HepG2 (cell line): ENCODE results near the gene PRR14. TPM values are rescaled to one million over a fixed set of nuclear protein-coding genes. Genes with fewer than 3 reads are reported as not detected.
A peak's percentile ranks its signal among the peaks of the same experiment; 100 is the strongest.

Source experiments
- HHEX ChIP-seq: IDR thresholded peaks from 2 replicates; pipeline ENCODE4 v1.6.1; 2016; ENCODE audit warnings: control low read depth
- HNRNPK ChIP-seq: fragments of 200-400 bp; formaldehyde crosslinking; IDR thresholded peaks from 2 replicates; pipeline ENCODE4 v1.6.1; 2018; ENCODE audit warnings: low read length, low read depth, moderate library complexity, mild to moderate bottlenecking; ENCODE audit not compliant: poor library complexity, severe bottlenecking
- KDM4B ChIP-seq: sonication (generic); formaldehyde crosslinking; IDR thresholded peaks from 2 replicates; pipeline ENCODE4 v1.4.0; 2020; ENCODE audit warnings: missing genetic modification reagents
- KMT2B ChIP-seq: IDR thresholded peaks from 2 replicates; pipeline ENCODE4 v1.6.1; 2016; ENCODE audit warnings: missing genetic modification reagents, missing compliant biosample characterization
- MXI1 ChIP-seq: IDR thresholded peaks from 3 replicates; pipeline ENCODE4 v1.6.1; 2012; ENCODE audit warnings: low read depth, low read length, inconsistent platforms, borderline replicate concordance
- REPIN1 ChIP-seq: sonication (generic); formaldehyde crosslinking; IDR thresholded peaks from 2 replicates; pipeline ENCODE4 v1.8.0; 2022; ENCODE audit warnings: missing genetic modification reagents, low read depth, mild to moderate bottlenecking, borderline replicate concordance
- TBX2 ChIP-seq: sonication (generic); formaldehyde crosslinking; IDR thresholded peaks from 2 replicates; pipeline ENCODE4 v1.5.0; 2020; ENCODE audit warnings: missing genetic modification reagents, mild to moderate bottlenecking, borderline replicate concordance
- XRCC5 ChIP-seq: fragments of 200-400 bp; formaldehyde crosslinking; optimal IDR thresholded peaks from 2 replicates; pipeline ENCODE3; 2017; ENCODE audit warnings: mild to moderate bottlenecking, low read length
- YEATS4 ChIP-seq: sonication (generic); formaldehyde crosslinking; IDR thresholded peaks from 2 replicates; pipeline ENCODE4 v1.4.0; 2020; ENCODE audit warnings: missing genetic modification reagents, borderline replicate concordance
- ZBTB10 ChIP-seq: sonication (generic); formaldehyde crosslinking; IDR thresholded peaks from 2 replicates; pipeline ENCODE4 v1.4.0; 2020; ENCODE audit warnings: missing genetic modification reagents, borderline replicate concordance
- ZC3H13 ChIP-seq: sonication (generic); formaldehyde crosslinking; IDR thresholded peaks from 2 replicates; pipeline ENCODE4 v1.8.1; 2023; ENCODE audit warnings: mild to moderate bottlenecking, missing genetic modification reagents, moderate library complexity
- ZNF484 ChIP-seq: sonication (generic); formaldehyde crosslinking; IDR thresholded peaks from 2 replicates; pipeline ENCODE4 v1.5.1; 2020; ENCODE audit warnings: mild to moderate bottlenecking, low read depth, missing genetic modification reagents, borderline replicate concordance
- ZNF652 ChIP-seq: IDR thresholded peaks from 2 replicates; pipeline ENCODE4 v1.6.1; 2016; ENCODE audit warnings: low read depth, borderline replicate concordance
- polyA plus RNA-seq, 8 experiments: library from polyadenylated mRNA; depleted of rRNA in 3 of 8; stranded (reverse) in 7 of 8; unstranded in 1 of 8; fragments of >200 nt; fragmentation: Illumina TruSeq in 4 of 8; extraction: Trizol in 4 of 8; gene quantifications; 2 replicates each; pipeline versions ENCODE4 v1.2.1 to v1.2.3, GENCODE V29; 2011 to 2016; ENCODE audit warnings: low read depth in 4 of 8, missing spikeins in 1 of 8, mixed read lengths in 1 of 8; ENCODE audit not compliant: insufficient read depth in 1 of 8
- total RNA-seq, 5 experiments: library from RNA; depleted of rRNA; stranded (reverse); fragments of >200 nt; fragmentation: Illumina TruSeq; extraction: Trizol; gene quantifications; 2 replicates each; pipeline ENCODE4 v1.2.3, GENCODE V29; 2016; ENCODE audit warnings: low read depth in 1 of 5
- TF ChIP-seq, protein P1 (sequence below), 2 experiments: fragments of 450-650 bp in 1 of 2; sonication (generic) in 1 of 2; formaldehyde crosslinking in 1 of 2; IDR thresholded peaks; 2 replicates each; pipeline versions ENCODE4 v1.6.1 to v1.8.0; 2016 to 2022; ENCODE audit warnings: antibody characterized with exemption in 1 of 2, mild to moderate bottlenecking in 1 of 2, missing genetic modification reagents in 1 of 2
- TF ChIP-seq, protein P2 (sequence below): sonication (generic); formaldehyde crosslinking; IDR thresholded peaks from 2 replicates; pipeline ENCODE4 v1.9.0; 2021; ENCODE audit warnings: missing genetic modification reagents, mild to moderate bottlenecking, borderline replicate concordance

The PRR14 gene
- total and polyA plus RNA-seq, 2 of the 13 experiments (the other 11 are each of a cell fraction or from before 2014, with no cell fraction given): 8.4 to 11.0 TPM

- TF ChIP-seq, protein P1, sequence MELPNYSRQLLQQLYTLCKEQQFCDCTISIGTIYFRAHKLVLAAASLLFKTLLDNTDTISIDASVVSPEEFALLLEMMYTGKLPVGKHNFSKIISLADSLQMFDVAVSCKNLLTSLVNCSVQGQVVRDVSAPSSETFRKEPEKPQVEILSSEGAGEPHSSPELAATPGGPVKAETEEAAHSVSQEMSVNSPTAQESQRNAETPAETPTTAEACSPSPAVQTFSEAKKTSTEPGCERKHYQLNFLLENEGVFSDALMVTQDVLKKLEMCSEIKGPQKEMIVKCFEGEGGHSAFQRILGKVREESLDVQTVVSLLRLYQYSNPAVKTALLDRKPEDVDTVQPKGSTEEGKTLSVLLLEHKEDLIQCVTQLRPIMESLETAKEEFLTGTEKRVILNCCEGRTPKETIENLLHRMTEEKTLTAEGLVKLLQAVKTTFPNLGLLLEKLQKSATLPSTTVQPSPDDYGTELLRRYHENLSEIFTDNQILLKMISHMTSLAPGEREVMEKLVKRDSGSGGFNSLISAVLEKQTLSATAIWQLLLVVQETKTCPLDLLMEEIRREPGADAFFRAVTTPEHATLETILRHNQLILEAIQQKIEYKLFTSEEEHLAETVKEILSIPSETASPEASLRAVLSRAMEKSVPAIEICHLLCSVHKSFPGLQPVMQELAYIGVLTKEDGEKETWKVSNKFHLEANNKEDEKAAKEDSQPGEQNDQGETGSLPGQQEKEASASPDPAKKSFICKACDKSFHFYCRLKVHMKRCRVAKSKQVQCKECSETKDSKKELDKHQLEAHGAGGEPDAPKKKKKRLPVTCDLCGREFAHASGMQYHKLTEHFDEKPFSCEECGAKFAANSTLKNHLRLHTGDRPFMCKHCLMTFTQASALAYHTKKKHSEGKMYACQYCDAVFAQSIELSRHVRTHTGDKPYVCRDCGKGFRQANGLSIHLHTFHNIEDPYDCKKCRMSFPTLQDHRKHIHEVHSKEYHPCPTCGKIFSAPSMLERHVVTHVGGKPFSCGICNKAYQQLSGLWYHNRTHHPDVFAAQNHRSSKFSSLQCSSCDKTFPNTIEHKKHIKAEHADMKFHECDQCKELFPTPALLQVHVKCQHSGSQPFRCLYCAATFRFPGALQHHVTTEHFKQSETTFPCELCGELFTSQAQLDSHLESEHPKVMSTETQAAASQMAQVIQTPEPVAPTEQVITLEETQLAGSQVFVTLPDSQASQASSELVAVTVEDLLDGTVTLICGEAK (IDR thresholded peaks at IDR 0.05): no peak
- TF ChIP-seq, protein P1 (CRISPR knock-in tag; IDR thresholded peaks at IDR 0.05): peak; percentile 9; the same call in 1 of the 2 replicates
- TF ChIP-seq ZNF484 (CRISPR knock-in tag) (no peak), TBX2 (CRISPR knock-in tag) (peak; percentile 82), YEATS4 (CRISPR knock-in tag) (no peak; the same call in none of the 2 replicates), XRCC5 (peak; percentile 87), HHEX (CRISPR knock-in tag) (no peak), ZBTB10 (CRISPR knock-in tag) (no peak), REPIN1 (CRISPR knock-in tag) (peak; percentile 80), HNRNPK (peak; percentile 30), MXI1 (peak; percentile 91; the same call in 2 of the 3 replicates), ZNF652 (CRISPR knock-in tag) (0 out of 2 replicates have a peak, but pooled peaks have one; percentile 18), KDM4B (CRISPR knock-in tag) (no peak), KMT2B (CRISPR knock-in tag) (peak; percentile 66; the same call in 1 of the 2 replicates), ZC3H13 (no peak; the same call in 1 of the 2 replicates)
- TF ChIP-seq, protein P2, sequence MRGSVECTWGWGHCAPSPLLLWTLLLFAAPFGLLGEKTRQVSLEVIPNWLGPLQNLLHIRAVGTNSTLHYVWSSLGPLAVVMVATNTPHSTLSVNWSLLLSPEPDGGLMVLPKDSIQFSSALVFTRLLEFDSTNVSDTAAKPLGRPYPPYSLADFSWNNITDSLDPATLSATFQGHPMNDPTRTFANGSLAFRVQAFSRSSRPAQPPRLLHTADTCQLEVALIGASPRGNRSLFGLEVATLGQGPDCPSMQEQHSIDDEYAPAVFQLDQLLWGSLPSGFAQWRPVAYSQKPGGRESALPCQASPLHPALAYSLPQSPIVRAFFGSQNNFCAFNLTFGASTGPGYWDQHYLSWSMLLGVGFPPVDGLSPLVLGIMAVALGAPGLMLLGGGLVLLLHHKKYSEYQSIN (CRISPR knock-in tag): no peak
These were observed 7.3 kb downstream of the PRR14 start, which contains the start of gene FBRS (continued) for GRCh38 chr16:30657866-30658730.
